ENCODE data around the gene MB.

GRCh38 chr22:35625763-35626432 is 8.8 kb upstream of the MB start:
- TF ChIP-seq MAX (IDR thresholded peaks at IDR 0.05) (no peak), RAD21 (IDR thresholded peaks at IDR 0.05) (no peak), CTCF (IDR thresholded peaks at IDR 0.05; ENCODE audit: low read depth, low read length, missing input control) (no peak)

All from liver (tissue), 3 donors.